GM12864 (cell line): Measurements from ENCODE around the gene GSPT1.

Experiments used
- DNase-seq: peaks from one replicate; pipeline ENCODE4 v3.0.0-alpha.2; 2011; ENCODE audit warnings: low read depth
- H3K4me3 ChIP-seq: 2 replicates; pipeline ENCODE4 v1.5.1; 2011; ENCODE audit warnings: mild to moderate bottlenecking, low read depth, low read length, control low read depth
- TF ChIP-seq, protein P1 (sequence below): IDR thresholded peaks from 2 replicates; pipeline ENCODE4 v1.5.1; 2011; ENCODE audit warnings: low read depth, mild to moderate bottlenecking, moderate library complexity, low read length, control low read depth, inconsistent platforms; ENCODE audit errors: missing control alignments

GSPT1 gene

GRCh38 chr16:11871193-11871592, 44.6 kb downstream of the GSPT1 start:
- DNase-seq, result no peak
- TF ChIP-seq, protein P1, sequence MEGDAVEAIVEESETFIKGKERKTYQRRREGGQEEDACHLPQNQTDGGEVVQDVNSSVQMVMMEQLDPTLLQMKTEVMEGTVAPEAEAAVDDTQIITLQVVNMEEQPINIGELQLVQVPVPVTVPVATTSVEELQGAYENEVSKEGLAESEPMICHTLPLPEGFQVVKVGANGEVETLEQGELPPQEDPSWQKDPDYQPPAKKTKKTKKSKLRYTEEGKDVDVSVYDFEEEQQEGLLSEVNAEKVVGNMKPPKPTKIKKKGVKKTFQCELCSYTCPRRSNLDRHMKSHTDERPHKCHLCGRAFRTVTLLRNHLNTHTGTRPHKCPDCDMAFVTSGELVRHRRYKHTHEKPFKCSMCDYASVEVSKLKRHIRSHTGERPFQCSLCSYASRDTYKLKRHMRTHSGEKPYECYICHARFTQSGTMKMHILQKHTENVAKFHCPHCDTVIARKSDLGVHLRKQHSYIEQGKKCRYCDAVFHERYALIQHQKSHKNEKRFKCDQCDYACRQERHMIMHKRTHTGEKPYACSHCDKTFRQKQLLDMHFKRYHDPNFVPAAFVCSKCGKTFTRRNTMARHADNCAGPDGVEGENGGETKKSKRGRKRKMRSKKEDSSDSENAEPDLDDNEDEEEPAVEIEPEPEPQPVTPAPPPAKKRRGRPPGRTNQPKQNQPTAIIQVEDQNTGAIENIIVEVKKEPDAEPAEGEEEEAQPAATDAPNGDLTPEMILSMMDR, result no peak
- no peak overlapping the region for H3K4me3 ChIP-seq

DNA sequence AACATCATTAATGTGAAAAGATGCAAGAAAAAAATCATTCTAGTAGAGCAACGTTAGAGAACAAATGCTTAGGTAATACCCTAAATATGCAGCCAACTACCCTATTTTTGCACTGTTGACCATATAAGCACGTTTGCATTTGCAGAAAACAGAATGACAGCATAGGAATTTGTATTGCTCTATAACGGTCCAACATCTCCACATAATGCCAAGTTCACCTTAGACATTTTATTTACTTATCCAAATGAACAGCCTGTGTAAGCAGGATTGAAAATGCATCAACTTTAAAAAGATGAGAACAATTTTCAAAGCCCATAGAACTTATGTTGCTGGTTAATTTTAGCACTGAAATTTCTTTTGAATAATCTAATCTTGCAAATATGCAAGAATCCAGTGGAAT, 45.4 kb downstream of the GSPT1 start:
- TF ChIP-seq, protein P1, result no peak
- no peak overlapping the region for H3K4me3 ChIP-seq
- DNase-seq, result no peak

DNA sequence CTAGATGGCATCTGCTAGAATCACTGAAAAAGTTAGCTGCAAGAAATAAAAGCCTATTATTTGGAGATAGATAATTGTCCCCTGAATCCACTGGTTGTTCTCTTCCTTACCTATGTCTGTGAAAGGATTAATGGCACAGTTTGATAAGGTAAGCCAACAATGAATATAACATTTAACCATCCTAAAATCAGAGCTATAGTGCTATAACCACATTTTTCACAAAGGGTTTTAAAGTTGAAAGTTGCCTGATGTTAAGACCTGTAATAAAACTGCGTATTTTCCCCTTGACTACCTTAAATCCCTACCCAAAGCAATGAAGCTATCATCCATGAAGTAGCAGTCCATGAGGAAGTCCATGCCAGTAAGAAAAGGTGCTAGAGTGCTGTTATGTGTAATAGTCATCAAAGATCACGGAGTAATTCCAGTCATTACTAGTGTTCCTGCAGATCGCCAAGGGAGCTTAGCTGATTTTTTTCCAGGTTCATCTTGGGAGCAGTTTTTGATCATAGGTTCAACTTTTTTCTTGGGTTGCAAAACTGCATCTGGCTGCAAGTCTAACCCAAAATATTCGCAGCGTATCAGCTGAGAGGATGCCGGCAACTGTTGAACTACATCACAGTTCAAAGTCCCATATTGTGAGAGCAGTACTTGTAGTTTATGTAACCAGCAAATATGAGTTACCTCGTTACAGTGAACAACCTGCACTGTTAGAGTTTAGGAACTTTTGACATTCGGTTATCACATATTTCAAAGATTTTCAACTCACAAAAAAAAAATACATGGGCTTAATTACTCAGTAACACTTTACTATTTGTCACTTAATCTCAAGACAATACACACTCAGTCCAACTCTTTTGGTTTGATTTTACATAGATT, 46.2 kb downstream of the GSPT1 start:
- TF ChIP-seq, protein P1, result no peak
- no peak for DNase-seq
- no peak overlapping the region for H3K4me3 ChIP-seq

- TF ChIP-seq, protein P1, result no peak
- H3K4me3 ChIP-seq, result no peak overlapping the region
These were observed 47.3 kb downstream of the GSPT1 start for GRCh38 chr16:11868412-11868980.

GRCh38 chr16:11862489-11862888, 53.3 kb downstream of the GSPT1 start:
- no peak for DNase-seq
- TF ChIP-seq, protein P1, result no peak
- H3K4me3 ChIP-seq, result no peak overlapping the region

More at GRCh38 chr16:11868412-11868980, 47.3 kb downstream of the GSPT1 start:
- no peak for DNase-seq

GRCh38 chr16:11857161-11857560, 58.6 kb downstream of the GSPT1 start:
- H3K4me3 ChIP-seq, result no peak overlapping the region
- DNase-seq, result no peak
- TF ChIP-seq, protein P1, result no peak
